ENCODE measurements around the gene MAST4. TPM values are rescaled to one million over a fixed set of nuclear protein-coding genes. Genes with fewer than 3 reads are reported as not detected.
A peak's percentile ranks its signal among the peaks of the same experiment; 100 is the strongest.

MAST4 gene
- total and polyA plus RNA-seq, 2 of the 8 experiments (the other 6 are each of a cell fraction or from before 2014, with no cell fraction given): 1.5 to 2.6 TPM

- Histone ChIP-seq H3K23me2 (ENCODE audit: low read depth, low read length) (no peaks in the 10 kb centered on the region), H2BK5ac (ENCODE audit: low read depth, low read length) (no peak overlapping the region), H2AK5ac (ENCODE audit: low read depth, low read length) (no peak overlapping the region), H3K4me2 (ENCODE audit: insufficient read depth in 1 of 2, low read depth in 2 of 2, low read length in 2 of 2) (no peak overlapping the region), H3K79me2 (ENCODE audit: control insufficient read depth in 1 of 2, insufficient read depth in 2 of 2, low read length in 2 of 2) (no peaks in the 10 kb centered on the region), H3K9ac (replicated peaks in 1 of 4; ENCODE audit: extremely low read depth in 1 of 4, low read depth in 3 of 4, low read length in 3 of 4) (no peak overlapping the region), H3K9me3 (ENCODE audit: insufficient read depth in 2 of 2, low read depth in 1 of 2, low read length in 1 of 2) (no peaks in the 10 kb centered on the region), H3K27ac (ENCODE audit: low read depth, low read length) (no peak overlapping the region), H4K20me1 (replicated peaks in 1 of 2; ENCODE audit: control insufficient read depth in 1 of 2, insufficient read depth in 2 of 2, low read length in 2 of 2) (no peaks in the 10 kb centered on the region), H3K4me3 (ENCODE audit: extremely low read depth in 1 of 4, insufficient read depth in 2 of 4, low read depth in 3 of 4, low read length in 4 of 4) (no peak overlapping the region), H2BK120ac (replicated peaks; ENCODE audit: low read depth, low read length) (no peak overlapping the region), H3K23ac (ENCODE audit: insufficient read length) (no peak overlapping the region), H2AFZ (ENCODE audit: low read length) (no peak overlapping the region), H3K18ac (ENCODE audit: extremely low read depth, low read length) (no peak overlapping the region), H3K56ac (replicated peaks; ENCODE audit: insufficient read length, low read depth, low read length) (no peak overlapping the region), H2BK12ac (ENCODE audit: low read depth, low read length) (no peak overlapping the region), H2BK20ac (ENCODE audit: low read length) (no peak overlapping the region), H3K14ac (ENCODE audit: insufficient read length) (no peak overlapping the region), H3K27me3 (replicated peaks in 1 of 4; ENCODE audit: control insufficient read depth in 3 of 4, extremely low read depth in 1 of 4, insufficient read depth in 3 of 4, low read length in 3 of 4) (no peaks in the 10 kb centered on the region), H4K91ac (replicated peaks; ENCODE audit: insufficient read length, low read length) (no peak overlapping the region), H4K5ac (ENCODE audit: insufficient read length, low read depth, low read length) (no peak overlapping the region), H3K4ac (replicated peaks; ENCODE audit: insufficient read length, low read depth, low read length) (no peak overlapping the region), H3K79me1 (ENCODE audit: low read depth, low read length) (no peaks in the 10 kb centered on the region), H3K4me1 (replicated peaks in 1 of 4; ENCODE audit: control insufficient read depth in 3 of 4, insufficient read depth in 4 of 4, low read length in 3 of 4) (peaks cover 2 to 8% (median 4%) of the 10 kb centered on the region in 4 experiments; a peak in 5 of 7 replicates), H3K36me3 (ENCODE audit: control insufficient read depth in 2 of 4, insufficient read depth in 4 of 4, low read length in 3 of 4) (no peaks in the 10 kb centered on the region), H2BK15ac (ENCODE audit: low read length) (no peak overlapping the region), H4K8ac (ENCODE audit: extremely low read depth, insufficient read depth, low read length) (no peak overlapping the region)
- TF ChIP-seq RAD21 (IDR thresholded peaks at IDR 0.05 in 1 of 2, conservative IDR thresholded peaks at IDR 0.05 in 1 of 2; ENCODE audit: low read depth in 2 of 2, low read length in 2 of 2) (peak in 1 of 2 experiments; percentile 3; a peak in 1 of 4 replicates), CTCF (IDR thresholded peaks at IDR 0.05; ENCODE audit: control extremely low read depth in 1 of 3, insufficient read depth in 1 of 3, low read depth in 1 of 3, low read length in 3 of 3) (no peak)
- 79% methylated on average over 1 of the region's 1 CpG; no CpG with 5 or more reads in 1 of the 2 experiments for WGBS, 2 experiments (ENCODE audit: extremely low coverage in 1 of 2, insufficient coverage in 1 of 2, insufficient read length in 1 of 2, insufficient replicate concordance in 2 of 2, low coverage in 1 of 2, low lambda C conversion rate in 2 of 2, missing lambda C conversion rate in 1 of 2)
- POLR2A ChIA-PET (ENCODE audit: partially characterized antibody): no interaction called here
- CTCF ChIA-PET (ENCODE audit: partially characterized antibody): interaction anchor here (0.6 to 1.2 kb wide), 2 partner anchors 30 to 47 kb away, joined by 3 read pairs; no protein-coding TSS in a partner anchor
- FAIRE-seq: no peak
- DNase-seq (ENCODE audit: low read depth in 1 of 2, low spot score in 2 of 2): no peak
Measured at GRCh38 chr5:66861402-66861801, 265.2 kb downstream of the MAST4 start.

Measured in H1 (cell line).